ENCODE data around the gene LGALS4. TPM values are rescaled to one million over a fixed set of nuclear protein-coding genes. Genes with fewer than 3 reads are reported as not detected.

LGALS4 gene
- total and polyA plus RNA-seq, 2 experiments from 2014 or later: 0.87 TPM; not detected in 1

- no peak for TF ChIP-seq REST (IDR thresholded peaks at IDR 0.05; ENCODE audit: unreplicated experiment)
- TF ChIP-seq, protein P1, sequence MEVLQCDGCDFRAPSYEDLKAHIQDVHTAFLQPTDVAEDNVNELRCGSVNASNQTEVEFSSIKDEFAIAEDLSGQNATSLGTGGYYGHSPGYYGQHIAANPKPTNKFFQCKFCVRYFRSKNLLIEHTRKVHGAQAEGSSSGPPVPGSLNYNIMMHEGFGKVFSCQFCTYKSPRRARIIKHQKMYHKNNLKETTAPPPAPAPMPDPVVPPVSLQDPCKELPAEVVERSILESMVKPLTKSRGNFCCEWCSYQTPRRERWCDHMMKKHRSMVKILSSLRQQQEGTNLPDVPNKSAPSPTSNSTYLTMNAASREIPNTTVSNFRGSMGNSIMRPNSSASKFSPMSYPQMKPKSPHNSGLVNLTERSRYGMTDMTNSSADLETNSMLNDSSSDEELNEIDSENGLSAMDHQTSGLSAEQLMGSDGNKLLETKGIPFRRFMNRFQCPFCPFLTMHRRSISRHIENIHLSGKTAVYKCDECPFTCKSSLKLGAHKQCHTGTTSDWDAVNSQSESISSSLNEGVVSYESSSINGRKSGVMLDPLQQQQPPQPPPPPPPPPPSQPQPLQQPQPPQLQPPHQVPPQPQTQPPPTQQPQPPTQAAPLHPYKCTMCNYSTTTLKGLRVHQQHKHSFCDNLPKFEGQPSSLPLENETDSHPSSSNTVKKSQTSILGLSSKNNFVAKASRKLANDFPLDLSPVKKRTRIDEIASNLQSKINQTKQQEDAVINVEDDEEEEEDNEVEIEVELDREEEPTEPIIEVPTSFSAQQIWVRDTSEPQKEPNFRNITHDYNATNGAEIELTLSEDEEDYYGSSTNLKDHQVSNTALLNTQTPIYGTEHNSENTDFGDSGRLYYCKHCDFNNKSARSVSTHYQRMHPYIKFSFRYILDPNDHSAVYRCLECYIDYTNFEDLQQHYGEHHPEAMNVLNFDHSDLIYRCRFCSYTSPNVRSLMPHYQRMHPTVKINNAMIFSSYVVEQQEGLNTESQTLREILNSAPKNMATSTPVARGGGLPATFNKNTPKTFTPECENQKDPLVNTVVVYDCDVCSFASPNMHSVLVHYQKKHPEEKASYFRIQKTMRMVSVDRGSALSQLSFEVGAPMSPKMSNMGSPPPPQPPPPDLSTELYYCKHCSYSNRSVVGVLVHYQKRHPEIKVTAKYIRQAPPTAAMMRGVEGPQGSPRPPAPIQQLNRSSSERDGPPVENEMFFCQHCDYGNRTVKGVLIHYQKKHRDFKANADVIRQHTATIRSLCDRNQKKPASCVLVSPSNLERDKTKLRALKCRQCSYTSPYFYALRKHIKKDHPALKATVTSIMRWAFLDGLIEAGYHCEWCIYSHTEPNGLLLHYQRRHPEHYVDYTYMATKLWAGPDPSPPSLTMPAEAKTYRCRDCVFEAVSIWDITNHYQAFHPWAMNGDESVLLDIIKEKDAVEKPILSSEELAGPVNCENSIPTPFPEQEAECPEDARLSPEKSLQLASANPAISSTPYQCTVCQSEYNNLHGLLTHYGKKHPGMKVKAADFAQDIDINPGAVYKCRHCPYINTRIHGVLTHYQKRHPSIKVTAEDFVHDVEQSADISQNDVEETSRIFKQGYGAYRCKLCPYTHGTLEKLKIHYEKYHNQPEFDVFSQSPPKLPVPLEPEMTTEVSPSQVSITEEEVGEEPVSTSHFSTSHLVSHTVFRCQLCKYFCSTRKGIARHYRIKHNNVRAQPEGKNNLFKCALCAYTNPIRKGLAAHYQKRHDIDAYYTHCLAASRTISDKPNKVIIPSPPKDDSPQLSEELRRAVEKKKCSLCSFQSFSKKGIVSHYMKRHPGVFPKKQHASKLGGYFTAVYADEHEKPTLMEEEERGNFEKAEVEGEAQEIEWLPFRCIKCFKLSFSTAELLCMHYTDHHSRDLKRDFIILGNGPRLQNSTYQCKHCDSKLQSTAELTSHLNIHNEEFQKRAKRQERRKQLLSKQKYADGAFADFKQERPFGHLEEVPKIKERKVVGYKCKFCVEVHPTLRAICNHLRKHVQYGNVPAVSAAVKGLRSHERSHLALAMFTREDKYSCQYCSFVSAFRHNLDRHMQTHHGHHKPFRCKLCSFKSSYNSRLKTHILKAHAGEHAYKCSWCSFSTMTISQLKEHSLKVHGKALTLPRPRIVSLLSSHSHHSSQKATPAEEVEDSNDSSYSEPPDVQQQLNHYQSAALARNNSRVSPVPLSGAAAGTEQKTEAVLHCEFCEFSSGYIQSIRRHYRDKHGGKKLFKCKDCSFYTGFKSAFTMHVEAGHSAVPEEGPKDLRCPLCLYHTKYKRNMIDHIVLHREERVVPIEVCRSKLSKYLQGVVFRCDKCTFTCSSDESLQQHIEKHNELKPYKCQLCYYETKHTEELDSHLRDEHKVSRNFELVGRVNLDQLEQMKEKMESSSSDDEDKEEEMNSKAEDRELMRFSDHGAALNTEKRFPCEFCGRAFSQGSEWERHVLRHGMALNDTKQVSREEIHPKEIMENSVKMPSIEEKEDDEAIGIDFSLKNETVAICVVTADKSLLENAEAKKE (CRISPR knock-in tag; IDR thresholded peaks at IDR 0.05): no peak
- TF ChIP-seq ZNF331 (CRISPR knock-in tag; IDR thresholded peaks at IDR 0.05; ENCODE audit: low read depth): no peak
These were observed 12.0 kb downstream of the LGALS4 start (continued) for GRCh38 chr19:38800577-38801347.

DNA sequence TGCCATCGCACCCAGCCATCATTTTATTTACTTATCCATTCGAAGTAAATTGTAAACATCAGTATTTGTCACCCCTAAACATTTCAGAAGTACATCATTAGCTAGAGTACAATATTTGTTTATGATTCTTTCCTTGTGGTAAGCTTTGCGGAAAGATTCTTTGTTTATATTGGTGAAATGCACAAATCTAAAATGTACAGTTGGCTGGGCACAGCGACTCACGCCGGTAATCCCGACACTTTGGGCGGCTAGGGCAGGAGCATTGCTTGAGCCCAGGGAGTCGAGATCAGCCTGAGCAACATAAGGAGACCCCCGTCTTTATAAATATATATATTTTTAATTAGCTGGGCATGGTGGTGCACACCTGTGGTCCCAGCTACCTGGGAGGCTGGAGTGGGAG, 13.6 kb downstream of the LGALS4 start:
- ATAC-seq (no peak), DNase-seq (ENCODE audit: low spot score) (no peak)
- H2AFZ ChIP-seq: no peak overlapping the region
- no peaks in the 10 kb centered on the region for H4K20me1 ChIP-seq (replicated peaks; ENCODE audit: insufficient read depth)
- no peaks in the 10 kb centered on the region for H3K27me3 ChIP-seq (ENCODE audit: insufficient read depth)
- Mint-ChIP-seq H3K9me3 (peaks cover 11% of the 10 kb centered on the region), H3K27me3 (ENCODE audit: insufficient read depth, low read depth, poor library complexity) (peaks cover 5% of the 10 kb centered on the region), H3K27ac (no peak overlapping the region), H3K4me3 (no peak overlapping the region), H3K4me1 (no peaks in the 10 kb centered on the region), H3K36me3 (ENCODE audit: low read depth) (peaks cover 3% of the 10 kb centered on the region; the same call in 1 of the 3 replicates)
- H3K4me2 ChIP-seq: no peak overlapping the region
- H3K4me1 ChIP-seq (ENCODE audit: insufficient read depth): no peaks in the 10 kb centered on the region
- no peak overlapping the region for H3K27ac ChIP-seq (ENCODE audit: low read depth)
- no peaks in the 10 kb centered on the region for H3F3A ChIP-seq (replicated peaks; ENCODE audit: low read depth)
- no peaks in the 10 kb centered on the region for H3K79me2 ChIP-seq (replicated peaks; ENCODE audit: insufficient read depth)
- H3K9me2 ChIP-seq (ENCODE audit: insufficient read depth): peaks cover 13% of the 10 kb centered on the region; the same call in 1 of the 2 replicates
- H3K4me3 ChIP-seq: no peak overlapping the region
- no peaks in the 10 kb centered on the region for H3K36me3 ChIP-seq (ENCODE audit: insufficient read depth)
- TF ChIP-seq JUNB (IDR thresholded peaks at IDR 0.05; ENCODE audit: unreplicated experiment): no peak
- TF ChIP-seq ZNF114 (CRISPR knock-in tag; IDR thresholded peaks at IDR 0.05): no peak
- TF ChIP-seq REST (IDR thresholded peaks at IDR 0.05; ENCODE audit: unreplicated experiment): no peak
- no peak for TF ChIP-seq NANOG (IDR thresholded peaks at IDR 0.05; ENCODE audit: borderline replicate concordance)
- TF ChIP-seq CREB1 (CRISPR knock-in tag; IDR thresholded peaks at IDR 0.05; ENCODE audit: low read depth): no peak
- TF ChIP-seq, protein P2, sequence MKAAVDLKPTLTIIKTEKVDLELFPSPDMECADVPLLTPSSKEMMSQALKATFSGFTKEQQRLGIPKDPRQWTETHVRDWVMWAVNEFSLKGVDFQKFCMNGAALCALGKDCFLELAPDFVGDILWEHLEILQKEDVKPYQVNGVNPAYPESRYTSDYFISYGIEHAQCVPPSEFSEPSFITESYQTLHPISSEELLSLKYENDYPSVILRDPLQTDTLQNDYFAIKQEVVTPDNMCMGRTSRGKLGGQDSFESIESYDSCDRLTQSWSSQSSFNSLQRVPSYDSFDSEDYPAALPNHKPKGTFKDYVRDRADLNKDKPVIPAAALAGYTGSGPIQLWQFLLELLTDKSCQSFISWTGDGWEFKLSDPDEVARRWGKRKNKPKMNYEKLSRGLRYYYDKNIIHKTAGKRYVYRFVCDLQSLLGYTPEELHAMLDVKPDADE (IDR thresholded peaks at IDR 0.05): no peak

Data from GM23338 (cell line).